ENCODE measurements around the gene PTBP1. TPM values are rescaled to one million over a fixed set of nuclear protein-coding genes. Genes with fewer than 3 reads are reported as not detected.

Gene PTBP1
- 28.1 TPM for total RNA-seq

DNA sequence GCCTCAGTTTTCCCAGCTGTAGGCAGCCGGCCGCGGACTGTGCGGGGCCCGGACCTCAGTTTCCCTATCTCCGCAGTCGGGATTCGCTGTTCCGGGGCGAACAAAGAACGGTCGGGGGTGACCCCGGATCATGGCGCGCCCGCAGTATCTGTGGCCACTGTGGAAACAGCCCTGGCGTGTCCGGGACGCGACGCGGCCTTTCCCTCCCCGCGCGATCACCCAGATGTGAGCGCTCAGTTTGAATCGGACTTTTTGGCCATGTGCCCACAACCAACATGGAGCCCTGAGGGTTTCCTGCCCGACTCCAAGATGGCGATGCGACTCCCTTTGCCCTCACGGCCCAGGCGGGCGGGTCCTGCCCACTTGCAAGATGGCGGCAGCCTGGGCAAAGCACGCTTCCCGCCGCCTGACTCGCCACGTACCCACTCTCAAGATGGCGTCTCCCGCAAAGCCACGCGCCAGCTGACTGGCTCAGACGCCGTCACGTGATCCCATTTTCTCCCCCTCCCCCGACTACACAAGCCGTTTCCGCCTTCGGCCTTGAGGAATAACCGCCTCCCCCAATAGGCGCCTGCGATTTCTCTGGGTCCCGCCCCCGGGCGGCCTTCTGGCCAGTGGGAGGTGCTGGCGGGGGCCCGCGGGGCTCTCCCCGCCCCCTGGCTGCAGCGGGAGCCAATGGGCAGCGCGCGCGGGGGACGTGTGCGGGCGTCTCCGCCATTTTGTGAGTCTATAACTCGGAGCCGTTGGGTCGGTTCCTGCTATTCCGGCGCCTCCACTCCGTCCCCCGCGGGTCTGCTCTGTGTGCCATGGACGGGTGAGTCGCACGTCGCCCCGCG is at the start of gene PTBP1:
TSS of gene PTBP1 (plus strand) at position 761 of the 836 bp plus-strand sequence. CDS start at position 807, 46 bp downstream.
- peak; percentile 99 for DNase-seq (ENCODE audit: low spot score in 2 of 2)
- peak; percentile 95 for FAIRE-seq

DNA sequence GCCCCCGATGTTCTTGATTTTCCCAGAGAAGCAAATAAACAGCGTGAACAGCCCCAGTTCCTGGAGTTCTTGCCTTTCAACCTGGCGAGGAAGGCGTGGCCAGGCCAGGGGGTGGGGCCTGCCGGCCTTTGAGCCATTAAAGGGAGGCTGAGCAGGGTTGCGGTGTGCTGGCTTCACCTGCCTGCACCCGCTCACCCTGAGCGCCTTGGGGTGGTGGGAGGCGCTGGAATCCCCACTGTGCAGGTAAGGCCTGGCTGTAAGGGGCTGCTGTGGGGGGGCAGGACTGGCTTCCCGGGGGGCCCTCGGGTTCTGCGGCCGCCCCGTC is 49.0 kb upstream of the PTBP1 start:
- no peak for DNase-seq (ENCODE audit: low spot score in 2 of 2)
- no peak for FAIRE-seq

DNA sequence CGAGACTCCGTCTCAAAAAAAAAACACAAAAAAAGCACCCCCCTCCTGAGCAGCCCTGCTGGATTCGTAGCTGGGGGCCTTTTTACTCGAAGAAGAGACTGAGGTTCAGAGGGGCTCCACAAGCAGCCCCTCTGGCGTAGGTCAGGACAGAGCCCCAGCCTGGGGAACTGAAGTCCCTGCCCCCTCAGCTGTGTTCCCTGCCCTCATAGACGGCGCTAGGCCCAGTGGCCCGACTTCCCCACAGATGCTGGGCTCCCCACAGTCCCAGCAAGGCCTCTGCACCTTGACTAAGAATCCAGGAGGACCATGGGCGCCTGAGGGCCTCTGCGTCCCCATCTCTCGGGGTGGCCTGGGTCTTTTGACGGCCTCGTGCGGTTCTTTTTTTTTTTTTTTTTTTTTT is 47.4 kb upstream of the PTBP1 start:
- DNase-seq (ENCODE audit: low spot score in 2 of 2) (no peak), FAIRE-seq (no peak)

DNA sequence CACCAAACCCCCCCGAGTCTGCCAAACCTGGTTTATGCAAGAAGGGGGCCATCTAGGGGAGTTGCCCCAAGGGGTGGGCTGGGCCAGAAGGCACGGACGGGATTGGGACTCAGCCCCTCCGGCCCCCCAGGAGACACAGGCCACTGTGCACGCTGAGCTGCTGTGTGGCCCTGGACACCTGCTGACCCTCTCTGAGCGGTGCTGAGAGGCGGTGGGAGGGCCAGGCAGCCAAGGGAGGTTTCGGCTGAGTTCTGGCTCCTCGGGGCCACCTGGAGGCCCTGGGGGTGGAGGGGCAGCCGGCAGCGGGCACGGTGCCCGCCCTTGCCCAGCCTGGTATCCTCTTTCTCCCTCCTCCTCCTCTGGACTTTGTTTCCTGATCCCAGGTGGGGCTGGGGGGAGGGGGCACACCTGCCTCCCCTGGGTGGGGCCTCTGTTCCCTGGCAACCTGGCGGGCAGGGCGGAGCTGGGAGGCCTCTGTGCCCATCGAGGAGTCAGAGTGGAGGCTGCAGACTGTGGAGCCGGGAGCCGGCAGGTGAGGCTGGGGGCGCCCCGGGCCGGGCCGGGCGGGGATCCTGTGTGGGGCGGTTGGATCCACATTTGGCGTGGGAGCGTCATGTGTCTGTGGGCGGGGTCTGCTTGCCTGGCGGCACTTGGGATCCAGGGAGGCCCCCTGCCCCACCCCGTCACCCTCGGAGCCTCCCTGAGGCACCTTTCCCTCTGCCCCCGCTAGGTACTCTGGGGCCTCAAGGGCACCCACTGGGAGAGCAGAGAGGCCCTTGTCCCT is 46.4 kb upstream of the PTBP1 start, which contains the start of gene MISP:
TSS of gene MISP (plus strand) at position 473 of the 784 bp plus-strand sequence. CDS start 5,835 bp downstream, outside the sequence.
- no peak for DNase-seq (ENCODE audit: low spot score in 2 of 2)
- FAIRE-seq, result no peak

DNA sequence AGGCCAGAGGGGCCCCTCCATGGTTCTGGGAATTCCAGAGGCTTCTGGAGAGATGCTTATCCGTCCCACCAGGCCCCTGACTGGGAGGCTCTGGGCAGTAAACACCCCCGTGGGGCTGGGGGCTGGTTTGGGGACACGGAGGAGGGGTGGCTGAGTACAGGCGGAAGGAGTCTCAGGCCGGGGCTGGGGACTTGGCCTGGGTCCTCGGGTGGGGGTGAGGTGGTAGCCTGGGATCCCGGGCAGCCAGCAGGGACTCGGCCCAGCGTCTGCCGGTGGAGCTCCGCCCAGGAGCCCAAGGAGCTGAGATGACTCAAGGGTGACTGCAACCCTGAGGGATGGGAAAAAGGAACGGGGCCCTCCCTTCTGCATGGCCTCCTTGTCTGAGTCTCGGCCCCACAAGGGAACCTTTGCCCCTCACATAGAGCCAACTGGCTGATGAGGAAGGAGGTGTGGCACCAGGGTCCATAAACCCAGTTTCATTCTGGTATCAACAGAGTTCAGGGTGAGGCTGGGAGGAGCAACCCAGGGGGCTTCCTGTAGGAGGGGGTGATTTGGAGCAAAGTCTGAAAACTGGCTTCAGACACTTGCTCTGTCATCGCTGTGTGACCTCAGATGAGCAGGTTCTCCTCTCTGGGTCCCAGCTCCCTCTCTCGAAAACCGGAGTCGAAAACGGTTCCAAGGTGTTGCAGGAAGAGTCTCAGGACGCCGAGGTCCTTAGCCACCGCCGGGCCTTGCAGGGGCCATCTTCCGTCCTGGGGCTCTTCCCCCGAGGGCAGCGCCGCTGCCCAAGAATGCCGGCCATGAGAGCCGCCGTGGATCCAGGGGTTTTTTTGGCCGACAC is 45.5 kb upstream of the PTBP1 start:
- DNase-seq (ENCODE audit: low spot score in 2 of 2), result no peak
- no peak for FAIRE-seq

DNA sequence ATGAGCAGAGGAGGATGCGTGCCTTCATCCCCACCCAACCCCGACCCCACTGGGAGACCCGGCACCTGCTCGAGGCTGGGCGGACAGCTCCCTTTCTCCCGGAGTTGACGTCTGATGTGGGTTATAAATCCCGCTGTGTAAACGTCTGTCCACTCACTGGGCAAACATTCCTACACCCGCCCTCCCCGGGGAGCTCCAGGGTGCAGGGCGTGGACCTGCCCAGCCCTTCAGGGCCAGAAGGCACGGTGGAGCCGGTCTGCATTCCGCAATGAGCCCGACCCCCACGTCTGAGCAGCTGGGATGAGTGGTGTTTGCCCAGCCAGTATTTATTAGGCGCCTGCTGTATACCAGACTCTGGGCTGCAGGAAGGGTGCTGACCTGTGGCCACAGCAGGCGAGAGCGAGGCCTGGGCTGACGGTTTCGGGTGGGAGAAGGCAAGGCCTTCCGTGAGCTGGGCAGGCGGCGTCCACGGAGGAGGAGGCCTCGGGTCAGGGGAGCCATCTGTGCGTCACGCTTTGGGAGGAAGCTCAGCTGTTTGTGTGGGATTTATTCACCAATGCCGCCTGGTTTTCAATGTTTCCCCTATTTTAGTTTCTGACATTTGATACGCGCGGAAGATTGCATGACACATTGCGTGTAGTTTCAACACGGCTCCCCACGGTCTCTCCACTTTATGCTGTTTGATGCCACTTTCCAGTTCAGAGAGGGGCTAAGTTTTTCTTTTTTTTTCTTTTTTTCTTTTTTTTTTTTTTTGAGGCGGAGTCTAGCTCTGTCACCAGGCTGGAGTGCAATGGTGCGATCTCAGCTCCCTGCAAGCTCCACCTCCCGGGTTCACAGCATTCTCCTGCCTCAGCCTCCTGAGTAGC is 44.4 kb upstream of the PTBP1 start:
- FAIRE-seq (no peak), DNase-seq (ENCODE audit: low spot score in 2 of 2) (peak in 1 of 2 donors; percentile 57)

DNA sequence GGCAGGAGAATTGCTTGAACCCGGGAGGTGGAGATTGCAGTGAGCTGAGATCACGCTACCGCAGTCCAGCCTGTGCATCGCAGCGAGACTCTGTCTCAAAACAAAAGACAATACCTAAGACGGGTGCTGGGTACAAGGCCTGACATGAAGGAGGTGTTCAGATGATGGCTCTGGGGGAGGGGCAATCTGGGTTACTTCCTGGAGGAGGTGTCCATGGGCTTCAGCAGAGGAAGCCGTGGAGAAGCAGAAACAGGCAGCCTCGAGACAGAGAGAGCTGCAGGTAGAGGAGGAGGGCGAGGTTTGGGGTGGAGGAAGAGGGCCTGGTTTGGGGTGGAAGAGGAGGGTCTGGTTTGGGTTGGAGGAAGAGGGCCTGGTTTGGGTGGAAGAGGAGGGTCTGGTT is 42.7 kb upstream of the PTBP1 start:
- FAIRE-seq (no peak), DNase-seq (ENCODE audit: low spot score in 2 of 2) (no peak)

DNA sequence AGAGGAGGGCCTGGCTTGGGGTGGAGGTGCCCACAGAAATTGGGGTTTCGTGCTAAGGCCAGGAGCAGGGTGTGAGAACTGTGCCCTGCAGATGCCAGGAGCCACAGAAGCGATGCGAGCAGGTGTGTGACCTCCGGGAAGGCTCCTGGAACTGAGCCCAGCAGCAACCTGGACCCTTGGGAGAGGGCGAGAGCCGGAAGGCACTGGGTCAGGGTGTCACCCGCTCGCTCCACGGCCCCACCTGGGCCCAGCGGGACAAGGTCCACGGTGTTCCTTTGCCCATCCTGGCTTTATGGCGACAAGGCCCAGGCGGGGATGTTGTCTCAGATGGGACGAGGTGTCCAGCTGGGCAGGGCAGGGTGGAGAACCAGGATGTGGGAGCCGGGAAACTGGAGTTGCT is 42.2 kb upstream of the PTBP1 start:
- DNase-seq (ENCODE audit: low spot score in 2 of 2) (no peak), FAIRE-seq (no peak)

DNA sequence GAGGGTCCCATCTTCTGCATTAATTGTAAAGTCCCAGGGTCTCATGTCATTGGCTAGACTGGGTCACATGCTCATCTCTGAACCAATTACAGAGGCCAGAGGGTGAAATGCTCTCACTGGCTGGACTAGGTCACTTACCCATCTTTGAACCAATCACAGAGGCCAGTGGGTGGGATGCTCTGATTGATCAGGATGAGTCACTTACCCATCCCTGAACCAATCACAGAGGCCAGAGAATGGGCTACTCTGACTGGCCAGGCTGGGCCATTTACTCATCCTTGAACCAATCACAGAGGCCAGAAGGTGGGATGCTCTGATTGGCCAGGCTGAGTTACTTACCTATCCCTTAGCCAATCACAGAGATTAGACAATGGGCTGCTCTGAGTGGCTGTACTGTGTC is 41.0 kb upstream of the PTBP1 start:
- DNase-seq (ENCODE audit: low spot score in 2 of 2) (peak in 1 of 2 donors; percentile 56), FAIRE-seq (no peak)

DNA sequence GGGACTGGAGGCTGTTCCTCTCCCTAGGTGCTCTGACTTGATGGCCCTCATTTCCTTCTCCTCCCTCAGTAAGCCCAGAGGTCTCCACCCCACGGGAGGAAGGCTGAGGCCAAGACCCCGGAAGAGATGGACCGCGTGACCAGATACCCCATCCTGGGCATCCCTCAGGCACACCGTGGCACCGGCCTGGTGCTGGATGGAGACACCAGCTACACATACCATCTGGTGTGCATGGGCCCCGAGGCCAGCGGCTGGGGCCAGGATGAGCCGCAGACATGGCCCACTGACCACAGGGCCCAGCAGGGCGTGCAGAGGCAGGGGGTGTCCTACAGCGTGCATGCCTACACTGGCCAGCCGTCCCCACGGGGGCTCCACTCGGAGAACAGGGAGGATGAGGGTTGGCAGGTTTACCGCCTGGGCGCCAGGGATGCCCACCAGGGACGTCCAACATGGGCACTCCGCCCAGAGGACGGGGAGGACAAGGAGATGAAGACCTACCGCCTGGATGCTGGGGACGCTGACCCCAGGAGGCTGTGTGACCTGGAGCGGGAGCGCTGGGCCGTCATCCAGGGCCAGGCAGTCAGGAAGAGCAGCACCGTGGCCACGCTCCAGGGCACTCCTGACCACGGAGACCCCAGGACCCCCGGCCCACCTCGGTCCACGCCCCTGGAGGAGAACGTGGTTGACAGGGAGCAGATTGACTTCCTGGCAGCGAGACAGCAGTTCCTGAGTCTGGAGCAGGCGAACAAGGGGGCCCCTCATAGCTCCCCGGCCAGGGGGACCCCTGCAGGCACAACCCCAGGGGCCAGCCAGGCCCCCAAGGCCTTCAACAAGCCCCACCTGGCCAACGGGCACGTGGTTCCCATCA is 40.2 kb upstream of the PTBP1 start:
- DNase-seq (ENCODE audit: low spot score in 2 of 2) (no peak), FAIRE-seq (no peak)

DNA sequence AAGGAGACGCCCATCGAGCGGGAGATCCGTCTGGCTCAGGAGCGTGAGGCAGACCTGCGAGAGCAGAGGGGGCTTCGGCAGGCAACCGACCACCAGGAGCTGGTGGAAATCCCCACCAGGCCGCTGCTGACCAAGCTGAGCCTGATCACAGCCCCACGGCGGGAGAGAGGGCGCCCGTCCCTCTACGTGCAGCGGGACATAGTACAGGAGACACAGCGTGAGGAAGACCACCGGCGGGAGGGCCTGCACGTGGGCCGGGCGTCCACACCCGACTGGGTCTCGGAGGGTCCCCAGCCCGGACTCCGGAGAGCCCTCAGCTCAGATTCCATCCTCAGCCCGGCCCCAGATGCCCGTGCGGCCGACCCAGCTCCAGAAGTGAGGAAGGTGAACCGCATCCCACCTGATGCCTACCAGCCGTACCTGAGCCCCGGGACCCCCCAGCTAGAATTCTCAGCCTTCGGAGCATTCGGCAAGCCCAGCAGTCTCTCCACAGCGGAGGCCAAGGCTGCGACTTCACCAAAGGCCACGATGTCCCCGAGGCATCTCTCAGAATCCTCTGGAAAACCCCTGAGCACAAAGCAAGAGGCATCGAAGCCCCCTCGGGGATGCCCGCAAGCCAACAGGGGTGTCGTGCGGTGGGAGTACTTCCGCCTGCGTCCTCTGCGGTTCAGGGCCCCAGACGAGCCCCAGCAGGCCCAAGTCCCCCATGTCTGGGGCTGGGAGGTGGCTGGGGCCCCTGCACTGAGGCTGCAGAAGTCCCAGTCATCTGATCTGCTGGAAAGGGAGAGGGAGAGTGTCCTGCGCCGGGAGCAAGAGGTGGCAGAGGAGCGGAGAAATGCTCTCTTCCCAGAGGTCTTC is 39.2 kb upstream of the PTBP1 start:
- DNase-seq (ENCODE audit: low spot score in 2 of 2) (no peak), FAIRE-seq (no peak)

DNA sequence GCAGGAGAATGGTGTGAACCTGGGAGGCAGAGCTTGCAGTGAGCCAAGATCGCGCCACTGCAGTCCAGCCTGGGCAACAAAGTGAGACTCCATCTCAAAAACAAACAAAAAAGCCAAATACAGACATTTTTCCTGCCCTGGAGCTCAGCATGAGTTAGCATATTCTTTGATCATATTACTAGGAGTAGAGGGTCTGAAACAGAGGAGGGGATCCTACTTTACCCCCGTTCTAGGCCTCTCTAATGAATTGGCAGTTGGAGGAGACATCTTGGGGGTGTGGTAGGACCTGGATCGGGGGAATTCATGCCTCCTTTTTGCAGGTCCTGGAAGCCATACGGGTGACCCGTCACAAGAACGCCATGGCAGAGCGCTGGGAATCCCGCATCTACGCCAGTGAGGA is 34.1 kb upstream of the PTBP1 start:
- FAIRE-seq (no peak), DNase-seq (ENCODE audit: low spot score in 2 of 2) (no peak)

DNA sequence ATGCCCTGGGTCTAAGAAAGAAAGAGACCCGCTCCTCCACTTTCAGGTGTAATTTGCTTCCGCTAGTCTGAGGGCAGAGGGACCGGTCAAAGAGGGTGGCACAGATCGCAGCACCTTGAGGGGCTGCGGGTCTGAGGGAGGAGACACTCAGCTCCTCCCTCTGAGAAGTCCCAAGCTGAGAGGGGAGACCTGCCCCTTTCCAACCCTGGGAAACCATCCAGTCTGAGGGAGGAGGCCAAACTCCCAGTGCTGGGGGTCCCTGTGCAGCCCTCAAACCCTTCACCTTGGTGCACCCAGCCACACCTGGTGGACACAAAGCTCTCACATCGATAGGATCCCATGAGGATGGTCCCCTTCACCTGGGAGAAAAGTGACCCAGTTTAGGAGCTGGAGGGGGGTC is 33.4 kb upstream of the PTBP1 start:
- FAIRE-seq, result no peak
- DNase-seq (ENCODE audit: low spot score in 2 of 2), result no peak

DNA sequence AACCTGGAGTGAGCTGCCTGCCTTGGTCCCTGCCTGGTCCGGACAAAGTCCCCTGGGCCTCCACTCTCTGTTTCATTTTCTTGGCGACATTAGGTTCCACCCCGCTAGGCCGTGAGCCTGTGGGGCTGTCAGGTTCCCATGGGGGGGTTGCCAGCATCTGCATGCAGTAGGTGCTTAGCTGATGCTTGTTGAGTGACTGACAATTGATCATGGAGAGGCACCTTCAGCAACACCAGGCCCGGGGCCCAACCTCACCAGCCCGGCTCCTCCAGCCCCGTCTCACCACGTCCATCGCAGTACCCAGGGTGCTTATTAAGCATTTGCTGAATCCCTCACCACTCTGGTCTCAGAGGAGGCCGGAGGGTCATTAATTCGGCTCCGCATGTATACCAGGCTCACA is 33.0 kb upstream of the PTBP1 start:
- FAIRE-seq (no peak), DNase-seq (ENCODE audit: low spot score in 2 of 2) (no peak)

DNA sequence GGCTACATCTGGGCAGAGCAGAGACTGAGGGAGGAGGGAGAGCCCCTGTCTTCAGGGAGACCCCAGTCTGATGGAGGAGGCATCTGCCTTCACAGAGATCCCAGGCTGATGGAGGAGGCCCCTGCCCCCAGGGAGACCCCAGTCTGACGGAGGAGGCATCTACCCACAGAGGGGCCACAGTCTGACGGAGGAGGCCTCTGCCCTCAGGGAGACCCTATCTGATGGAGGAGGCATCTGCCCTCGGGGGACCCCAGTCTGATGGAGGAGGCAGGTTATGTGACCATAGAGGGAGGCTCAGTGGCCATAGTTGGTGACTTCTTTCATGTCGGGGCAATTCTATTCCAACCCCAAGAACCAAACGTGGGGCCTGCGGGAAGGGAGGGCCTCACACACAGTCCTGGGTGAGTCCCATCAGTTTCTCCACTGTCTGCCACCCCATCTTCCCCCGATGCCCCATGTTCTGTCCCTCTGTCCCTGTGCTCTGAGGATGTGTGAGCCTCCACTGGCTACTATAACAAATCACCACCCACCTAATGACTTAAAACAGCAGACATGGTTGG is 32.0 kb upstream of the PTBP1 start:
- DNase-seq (ENCODE audit: low spot score in 2 of 2) (no peak), FAIRE-seq (no peak)

DNA sequence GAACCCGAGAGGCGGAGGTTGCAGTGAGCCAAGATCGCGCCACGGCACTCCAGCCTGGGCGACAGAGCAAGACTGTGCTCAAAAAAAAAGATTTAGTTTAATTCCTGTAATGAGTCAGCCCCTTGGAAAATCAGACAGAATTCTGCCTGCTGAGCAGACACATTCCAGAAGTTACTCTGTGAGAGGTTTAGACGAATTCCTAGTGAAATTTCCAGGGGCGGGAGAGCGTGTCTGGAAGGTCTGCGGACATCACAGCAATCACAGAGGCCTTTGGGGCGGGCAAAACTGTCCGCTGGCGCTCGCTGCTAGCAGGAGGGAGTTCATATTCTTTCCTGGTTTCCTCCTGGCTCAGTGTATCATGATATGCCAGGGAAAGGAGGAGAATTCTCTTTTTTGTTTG is 28.8 kb upstream of the PTBP1 start:
- FAIRE-seq (no peak), DNase-seq (ENCODE audit: low spot score in 2 of 2) (no peak)

DNA sequence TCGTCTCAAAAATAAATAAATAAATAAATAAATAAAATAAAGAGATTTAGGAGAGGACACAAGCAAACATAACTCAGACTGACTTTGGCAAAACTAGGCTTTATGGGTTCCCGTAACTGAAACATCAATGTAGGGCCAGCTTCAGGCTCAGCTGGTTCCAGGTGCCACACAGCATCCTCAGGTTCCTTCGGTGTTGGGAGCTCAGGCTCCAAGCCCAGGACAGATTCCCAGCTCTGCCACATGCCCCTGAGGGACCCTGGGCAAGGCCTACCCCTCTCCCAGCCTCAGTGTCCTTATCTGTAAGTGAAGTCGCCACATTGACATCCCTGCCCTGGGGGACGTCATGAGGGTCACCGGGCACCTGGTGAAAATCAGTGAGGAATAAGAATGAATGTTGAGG is 27.6 kb upstream of the PTBP1 start:
- no peak for FAIRE-seq

DNA sequence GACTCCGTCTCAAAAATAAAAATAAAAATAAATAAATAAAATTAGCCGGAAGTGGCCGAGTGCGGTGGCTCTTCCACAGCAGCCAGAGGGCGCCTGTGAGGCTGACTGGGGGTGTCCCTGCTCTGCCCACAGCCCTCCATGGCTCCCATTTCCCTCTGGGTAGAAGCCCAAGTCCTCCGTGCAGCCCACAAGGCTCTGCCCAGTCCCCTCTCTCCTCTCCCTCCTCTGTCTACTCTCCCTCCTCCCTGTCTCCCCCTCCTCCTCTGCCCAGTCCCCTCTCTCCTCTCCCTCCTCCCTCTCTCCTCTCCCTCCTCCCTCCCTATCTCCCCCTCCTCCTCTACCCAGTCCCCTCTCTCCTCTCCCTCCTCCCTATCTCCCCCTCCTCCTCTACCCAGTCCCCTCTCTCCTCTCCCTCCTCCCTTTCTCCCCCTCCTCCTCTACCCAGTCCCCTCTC is 25.9 kb upstream of the PTBP1 start:
- no peak for FAIRE-seq
- DNase-seq (ENCODE audit: low spot score in 2 of 2), result no peak

More for the DNA sequence above, 27.6 kb upstream of the PTBP1 start:
- DNase-seq (ENCODE audit: low spot score in 2 of 2), result no peak

All from frontal cortex (tissue), 4 donors.